Activated CD4-positive, alpha-beta T cell treated with anti-CD3 and anti-CD28 coated beads for 36 hours (primary cell): ENCODE results near the gene FMN1. TPM values are rescaled to one million over a fixed set of nuclear protein-coding genes. Genes with fewer than 3 reads are reported as not detected.

ENCODE experiments used
- ATAC-seq: fragments of 200-7000 bp; cut with Tn5 transposase; one replicate; pipeline ENCODE4 v1.10.0; 2021; ENCODE audit warnings: mild to moderate bottlenecking, moderate library complexity
- CTCF ChIA-PET: fragments of 350-600 bp; sonication (Branson Sonifier 250); formaldehyde crosslinking; loops from one replicate; lab custom pipeline; 2021; ENCODE audit warnings: antibody characterized with exemption; lab: Charles Lee
- POLR2A ChIA-PET: fragments of 350-600 bp; sonication (Branson Sonifier 250); formaldehyde crosslinking; loops from one replicate; lab custom pipeline; 2021; ENCODE audit warnings: antibody characterized with exemption, inconsistent platforms; lab: Charles Lee
- DNase-seq: peaks from one replicate; pipeline ENCODE4 v3.0.0-alpha.2; 2020
- H3K27ac Mint-ChIP-seq: one replicate; pipeline ENCODE4 v1.8.0; 2021; ENCODE audit warnings: mixed read lengths
- H3K27me3 Mint-ChIP-seq: one replicate; pipeline ENCODE4 v1.8.0; 2021; ENCODE audit warnings: mixed read lengths
- H3K36me3 Mint-ChIP-seq: one replicate; pipeline ENCODE4 v1.8.0; 2021; ENCODE audit warnings: low read depth, mixed read lengths
- H3K4me1 Mint-ChIP-seq: one replicate; pipeline ENCODE4 v1.8.0; 2021; ENCODE audit warnings: mixed read lengths
- H3K4me3 Mint-ChIP-seq: one replicate; pipeline ENCODE4 v1.8.0; 2021; ENCODE audit warnings: mild to moderate bottlenecking, moderate library complexity, mixed read lengths
- H3K9me3 Mint-ChIP-seq: one replicate; pipeline ENCODE4 v1.8.0; 2021; ENCODE audit warnings: low read depth, mixed read lengths
- intact Hi-C, 2 experiments: fragments of 100-400 bp; cut with DNase I in 1 of 2; cut with micrococcal nuclease in 1 of 2; formaldehyde crosslinking; loops; one replicate each; pipeline versions ENCODE4 v1.14.2 to v1.15.1; 2022 to 2024; cut with DNase I, micrococcal nuclease
- total RNA-seq, 2 experiments: library from RNA; stranded (reverse); gene quantifications; one replicate each; pipeline ENCODE4 v1.2.3, GENCODE V29; 2021

FMN1 gene
- total RNA-seq, 2 experiments from 2014 or later: 0.09 to 0.21 TPM

GRCh38 chr15:32993285-32993684 lies 201.2 kb downstream of the FMN1 start:
- Mint-ChIP-seq H3K4me3 (no peak overlapping the region), H3K4me1 (no peaks in the 10 kb centered on the region), H3K27ac (no peak overlapping the region), H3K9me3 (no peaks in the 10 kb centered on the region), H3K27me3 (no peaks in the 10 kb centered on the region), H3K36me3 (no peaks in the 10 kb centered on the region)
- intact Hi-C loops: loop anchor here (5.0 to 10.0 kb wide), 2 partner anchors 148 to 151 kb away; no protein-coding TSS in a partner anchor
- CTCF ChIA-PET: no interaction called here
- no peak for ATAC-seq
- POLR2A ChIA-PET: no interaction called here
- no peak for DNase-seq

GRCh38 chr15:32991619-32992111 lies 202.8 kb downstream of the FMN1 start:
- ATAC-seq: no peak
- Mint-ChIP-seq H3K4me1 (no peaks in the 10 kb centered on the region), H3K27me3 (no peaks in the 10 kb centered on the region), H3K9me3 (no peaks in the 10 kb centered on the region), H3K36me3 (no peaks in the 10 kb centered on the region), H3K27ac (no peak overlapping the region), H3K4me3 (no peak overlapping the region)
- ChIA-PET CTCF (interaction anchor here (0.7 kb wide), 1 partner anchor 9 kb away, joined by 4 read pairs; no protein-coding TSS in a partner anchor), POLR2A (no interaction called here)
- DNase-seq: no peak
- intact Hi-C loops: loop anchor here (5.0 to 10.0 kb wide), 2 partner anchors 147 to 149 kb away; no protein-coding TSS in a partner anchor

DNA sequence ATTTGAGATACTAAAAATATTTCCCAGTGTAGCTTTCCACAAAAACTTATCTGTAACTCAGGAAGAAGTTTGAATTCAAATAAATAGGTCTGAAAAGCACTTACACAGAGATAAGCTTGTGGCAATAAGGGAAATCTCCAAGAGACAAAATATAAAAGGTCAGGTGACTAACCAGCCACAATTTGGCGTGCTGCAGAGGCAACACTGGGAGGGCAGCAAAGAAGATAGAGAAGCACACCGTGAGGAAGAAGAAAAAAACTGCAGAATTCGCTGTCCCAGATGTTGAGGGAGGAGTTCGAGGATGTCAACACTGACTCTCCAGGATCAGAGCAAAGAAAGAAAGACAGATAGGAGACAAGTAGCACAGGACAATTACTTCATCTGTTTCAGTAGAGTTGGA lies 204.4 kb downstream of the FMN1 start:
- ChIA-PET POLR2A (no interaction called here), CTCF (interaction anchor here (1.2 kb wide), 1 partner anchor 327 kb away, joined by 3 read pairs; no protein-coding TSS in a partner anchor)
- no peaks in the 10 kb centered on the region for H3K27me3 Mint-ChIP-seq
- intact Hi-C loops: loop anchor here (5.0 to 10.0 kb wide), 2 partner anchors 145 to 148 kb away; no protein-coding TSS in a partner anchor
- H3K27ac Mint-ChIP-seq: no peak overlapping the region
- no peaks in the 10 kb centered on the region for H3K4me1 Mint-ChIP-seq
- DNase-seq (no peak), ATAC-seq (no peak)
- H3K36me3 Mint-ChIP-seq: no peaks in the 10 kb centered on the region
- H3K9me3 Mint-ChIP-seq: no peaks in the 10 kb centered on the region
- no peak overlapping the region for H3K4me3 Mint-ChIP-seq

- Mint-ChIP-seq H3K9me3 (no peaks in the 10 kb centered on the region), H3K27me3 (no peaks in the 10 kb centered on the region), H3K4me1 (no peaks in the 10 kb centered on the region), H3K36me3 (no peaks in the 10 kb centered on the region), H3K27ac (no peak overlapping the region), H3K4me3 (no peak overlapping the region)
- ATAC-seq (no peak), DNase-seq (no peak)
- CTCF ChIA-PET: interaction anchor here (0.8 kb wide), 1 partner anchor 72 kb away, joined by 3 read pairs; no protein-coding TSS in a partner anchor
- intact Hi-C loops: no loop called here
- POLR2A ChIA-PET: no interaction called here
These were observed 207.4 kb downstream of the FMN1 start for GRCh38 chr15:32987067-32987466.

- no peaks in the 10 kb centered on the region for H3K4me1 Mint-ChIP-seq
- H3K36me3 Mint-ChIP-seq: no peaks in the 10 kb centered on the region
- H3K27ac Mint-ChIP-seq: no peak overlapping the region
- no peaks in the 10 kb centered on the region for H3K9me3 Mint-ChIP-seq
- no peaks in the 10 kb centered on the region for H3K27me3 Mint-ChIP-seq
- H3K4me3 Mint-ChIP-seq: no peak overlapping the region
- POLR2A ChIA-PET: no interaction called here
- intact Hi-C loops: no loop called here
- no peak for DNase-seq
- ATAC-seq: no peak
- CTCF ChIA-PET: no interaction called here
These were observed 208.4 kb downstream of the FMN1 start for GRCh38 chr15:32986147-32986546.

DNA sequence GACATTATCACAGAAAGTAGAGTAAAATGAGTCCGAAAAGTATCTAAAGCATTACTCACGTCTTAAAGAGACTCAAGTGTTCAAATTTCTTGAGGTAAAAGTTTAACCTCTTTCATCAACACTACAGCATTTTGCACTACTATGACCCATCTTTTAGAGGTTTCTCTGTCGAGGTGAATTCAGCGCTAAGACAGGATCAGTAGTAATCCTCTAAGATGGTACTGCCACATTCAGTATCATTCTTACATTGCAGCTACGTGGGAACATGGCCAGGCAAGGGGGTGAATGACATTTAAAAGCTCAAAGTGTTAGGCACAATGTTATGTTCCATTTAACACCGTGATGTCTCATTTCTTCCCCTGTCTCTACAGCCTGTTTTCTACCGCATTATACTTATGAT lies 210.8 kb downstream of the FMN1 start:
- CTCF ChIA-PET: no interaction called here
- no peaks in the 10 kb centered on the region for H3K36me3 Mint-ChIP-seq
- no peaks in the 10 kb centered on the region for H3K4me1 Mint-ChIP-seq
- ATAC-seq (no peak), DNase-seq (no peak)
- no peaks in the 10 kb centered on the region for H3K9me3 Mint-ChIP-seq
- no peak overlapping the region for H3K4me3 Mint-ChIP-seq
- intact Hi-C loops: no loop called here
- POLR2A ChIA-PET: no interaction called here
- H3K27me3 Mint-ChIP-seq: no peaks in the 10 kb centered on the region
- no peak overlapping the region for H3K27ac Mint-ChIP-seq

DNA sequence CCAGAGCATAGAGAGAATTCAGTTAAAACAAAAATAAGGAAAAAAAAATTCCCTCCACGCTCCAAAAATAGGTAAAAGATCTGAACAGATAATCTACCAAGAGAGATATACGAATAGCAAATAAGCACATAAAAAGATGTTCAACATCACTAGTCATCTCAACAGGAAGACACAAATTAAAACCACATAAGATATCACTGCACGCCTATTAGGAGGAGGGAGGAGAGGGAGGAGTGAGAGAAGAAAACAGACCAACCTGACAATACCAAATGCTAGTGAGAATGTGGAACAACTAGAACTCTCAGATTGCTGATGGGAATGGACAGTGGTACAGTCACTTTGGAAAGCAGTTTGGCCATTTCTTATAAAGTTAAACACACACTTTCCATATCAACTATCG lies 212.5 kb downstream of the FMN1 start:
- Mint-ChIP-seq H3K36me3 (no peaks in the 10 kb centered on the region), H3K27ac (no peak overlapping the region), H3K9me3 (no peaks in the 10 kb centered on the region), H3K4me1 (no peaks in the 10 kb centered on the region), H3K4me3 (no peak overlapping the region), H3K27me3 (no peaks in the 10 kb centered on the region)
- ATAC-seq (no peak), DNase-seq (no peak)
- CTCF ChIA-PET: interaction anchor here (0.6 kb wide), 3 partner anchors 25 to 155 kb away, joined by 3 read pairs; no protein-coding TSS in a partner anchor
- POLR2A ChIA-PET: no interaction called here
- intact Hi-C loops: no loop called here

DNA sequence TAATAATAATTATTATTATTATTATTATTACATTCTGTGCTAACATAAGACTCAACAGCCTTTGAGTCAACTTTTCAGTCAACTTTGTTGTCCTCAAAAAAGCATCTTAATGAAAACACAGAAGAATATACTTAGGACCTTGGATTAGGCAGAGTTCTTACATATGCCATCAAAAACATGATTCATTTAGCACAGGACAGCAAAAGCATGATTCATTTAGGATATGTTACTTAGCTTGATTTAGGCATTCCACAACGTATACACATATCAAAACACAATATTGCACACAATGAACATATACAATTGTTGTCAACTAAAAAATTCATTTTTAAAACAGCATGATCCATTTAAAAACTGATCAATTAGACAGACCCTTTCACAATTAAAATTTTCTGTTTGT lies 213.0 kb downstream of the FMN1 start:
- Mint-ChIP-seq H3K36me3 (no peaks in the 10 kb centered on the region), H3K9me3 (no peaks in the 10 kb centered on the region), H3K4me3 (no peak overlapping the region), H3K27ac (no peak overlapping the region), H3K4me1 (no peaks in the 10 kb centered on the region), H3K27me3 (no peaks in the 10 kb centered on the region)
- intact Hi-C loops: no loop called here
- ChIA-PET POLR2A (no interaction called here), CTCF (interaction anchor here (0.6 kb wide), 2 partner anchors 98 to 156 kb away, joined by 3 read pairs; no protein-coding TSS in a partner anchor)
- DNase-seq: no peak
- ATAC-seq: no peak

DNA sequence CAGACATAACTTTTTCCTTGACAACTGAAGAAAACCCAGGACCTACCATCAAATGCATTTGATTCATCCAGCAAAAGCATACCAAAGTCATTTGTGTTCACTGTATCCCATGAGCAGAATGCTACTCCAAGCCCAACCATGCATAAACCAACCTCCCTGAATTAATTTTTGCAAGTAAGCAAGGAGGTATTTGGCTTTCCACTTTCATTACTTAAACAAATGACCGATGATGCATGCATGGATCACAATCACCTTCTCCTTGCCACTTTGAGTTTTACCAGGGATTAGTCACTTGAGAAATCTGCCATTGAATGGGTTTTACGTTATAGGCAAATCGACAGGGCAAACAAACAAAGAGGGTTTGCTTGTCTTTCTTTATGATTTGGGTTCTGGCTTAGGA lies 214.8 kb downstream of the FMN1 start:
- ChIA-PET CTCF (no interaction called here), POLR2A (no interaction called here)
- DNase-seq (no peak), ATAC-seq (no peak)
- H3K36me3 Mint-ChIP-seq: no peaks in the 10 kb centered on the region
- intact Hi-C loops: loop anchor here in 1 of 2 experiments (5.0 kb wide), 1 partner anchor 48 kb away; no protein-coding TSS in a partner anchor
- H3K4me1 Mint-ChIP-seq: no peaks in the 10 kb centered on the region
- no peak overlapping the region for H3K4me3 Mint-ChIP-seq
- no peaks in the 10 kb centered on the region for H3K9me3 Mint-ChIP-seq
- no peak overlapping the region for H3K27ac Mint-ChIP-seq
- peaks cover 2% of the 10 kb centered on the region for H3K27me3 Mint-ChIP-seq

GRCh38 chr15:32977506-32977905 lies 217.0 kb downstream of the FMN1 start:
- H3K27me3 Mint-ChIP-seq: peaks cover 2% of the 10 kb centered on the region
- no peak for ATAC-seq
- H3K4me1 Mint-ChIP-seq: no peaks in the 10 kb centered on the region
- intact Hi-C loops: loop anchor here in 1 of 2 experiments (5.0 kb wide), 1 partner anchor 50 kb away; no protein-coding TSS in a partner anchor
- H3K27ac Mint-ChIP-seq: no peak overlapping the region
- ChIA-PET CTCF (no interaction called here), POLR2A (no interaction called here)
- no peaks in the 10 kb centered on the region for H3K9me3 Mint-ChIP-seq
- DNase-seq: no peak
- no peaks in the 10 kb centered on the region for H3K36me3 Mint-ChIP-seq
- no peak overlapping the region for H3K4me3 Mint-ChIP-seq

DNA sequence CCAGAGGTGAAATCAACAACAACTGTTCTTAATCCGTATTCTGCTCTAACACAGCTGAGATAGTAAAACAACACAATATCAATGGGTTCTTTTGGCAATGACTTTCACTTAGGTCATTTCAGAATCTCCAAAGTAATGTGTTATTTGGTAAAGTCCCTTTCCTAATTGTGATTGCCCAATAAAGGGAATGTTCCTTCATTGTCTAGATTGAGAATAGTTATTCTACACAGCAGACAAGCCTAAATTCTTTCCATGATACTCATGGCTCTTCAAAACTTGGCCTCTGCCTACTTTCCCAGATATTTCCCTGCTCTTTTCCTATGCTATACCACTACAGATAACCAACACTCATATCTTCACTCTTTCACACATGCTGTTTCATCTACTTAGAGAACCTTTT lies 219.8 kb downstream of the FMN1 start:
- ChIA-PET POLR2A (no interaction called here), CTCF (no interaction called here)
- Mint-ChIP-seq H3K9me3 (no peaks in the 10 kb centered on the region), H3K36me3 (no peaks in the 10 kb centered on the region), H3K27me3 (peaks cover 2% of the 10 kb centered on the region), H3K27ac (no peak overlapping the region), H3K4me3 (no peak overlapping the region), H3K4me1 (no peaks in the 10 kb centered on the region)
- intact Hi-C loops: loop anchor here in 1 of 2 experiments (5.0 kb wide), 1 partner anchor 53 kb away; no protein-coding TSS in a partner anchor
- no peak for ATAC-seq
- DNase-seq: no peak

- Mint-ChIP-seq H3K36me3 (no peaks in the 10 kb centered on the region), H3K27me3 (peaks cover 2% of the 10 kb centered on the region), H3K9me3 (no peaks in the 10 kb centered on the region), H3K4me1 (no peaks in the 10 kb centered on the region), H3K4me3 (no peak overlapping the region), H3K27ac (no peak overlapping the region)
- CTCF ChIA-PET: no interaction called here
- DNase-seq (no peak), ATAC-seq (no peak)
- intact Hi-C loops: no loop called here
- POLR2A ChIA-PET: no interaction called here
These were observed 221.8 kb downstream of the FMN1 start for GRCh38 chr15:32972686-32973085.
